ENCODE data around the gene GABRD. TPM values are rescaled to one million over a fixed set of nuclear protein-coding genes. Genes with fewer than 3 reads are reported as not detected.

GABRD gene, protein sequence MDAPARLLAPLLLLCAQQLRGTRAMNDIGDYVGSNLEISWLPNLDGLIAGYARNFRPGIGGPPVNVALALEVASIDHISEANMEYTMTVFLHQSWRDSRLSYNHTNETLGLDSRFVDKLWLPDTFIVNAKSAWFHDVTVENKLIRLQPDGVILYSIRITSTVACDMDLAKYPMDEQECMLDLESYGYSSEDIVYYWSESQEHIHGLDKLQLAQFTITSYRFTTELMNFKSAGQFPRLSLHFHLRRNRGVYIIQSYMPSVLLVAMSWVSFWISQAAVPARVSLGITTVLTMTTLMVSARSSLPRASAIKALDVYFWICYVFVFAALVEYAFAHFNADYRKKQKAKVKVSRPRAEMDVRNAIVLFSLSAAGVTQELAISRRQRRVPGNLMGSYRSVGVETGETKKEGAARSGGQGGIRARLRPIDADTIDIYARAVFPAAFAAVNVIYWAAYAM
- not detected for total RNA-seq

DNA sequence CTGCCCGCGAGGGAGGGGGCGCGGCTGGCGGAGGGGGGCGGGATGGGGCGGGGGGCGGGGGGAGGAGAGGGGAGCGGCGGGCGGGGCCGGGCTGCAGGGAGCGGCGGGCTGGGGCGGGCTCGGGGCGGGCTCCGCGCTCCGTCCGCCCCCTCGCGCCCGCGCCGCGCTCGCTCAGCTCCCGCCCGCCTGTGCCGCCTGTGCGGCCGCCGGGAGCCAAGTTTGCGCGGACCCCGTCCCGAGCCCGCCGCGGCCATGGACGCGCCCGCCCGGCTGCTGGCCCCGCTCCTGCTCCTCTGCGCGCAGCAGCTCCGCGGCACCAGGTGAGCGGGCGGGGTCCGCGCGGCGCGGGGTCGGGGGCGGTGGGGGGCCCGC, at the start of gene GABRD:
Gene GABRD (plus strand): TSS at position 174 of the 372 bp plus-strand sequence. CDS start 79 bp downstream, at position 253.
- no peak within 1 kb of the TSS for H3K4me3 ChIP-seq
- H3K27me3 ChIP-seq (replicated peaks; ENCODE audit: insufficient read depth): peaks cover 11% of the 10 kb centered on the region
- ATAC-seq (ENCODE audit: insufficient number of reproducible peaks, low FRiP score, low read depth) (no peak), DNase-seq (ENCODE audit: low spot score) (no peak)
- H3K4me1 ChIP-seq (ENCODE audit: control insufficient read depth in 1 of 2, low read depth in 2 of 2): no peaks in the 10 kb centered on the region
- no peaks in the 10 kb centered on the region for H3K36me3 ChIP-seq
- H3K9me3 ChIP-seq: no peaks in the 10 kb centered on the region
- TF ChIP-seq CTCF (IDR thresholded peaks at IDR 0.05): no peak
- H3K27ac ChIP-seq: peak within 1 kb of the TSS in 1 of 2 donors; percentile 7

GRCh38 chr1:1969505-1969900, 49.6 kb upstream of the GABRD start:
- no peak for TF ChIP-seq CTCF (IDR thresholded peaks at IDR 0.05)
- Histone ChIP-seq H3K27ac (no peak overlapping the region), H3K9me3 (no peaks in the 10 kb centered on the region), H3K4me1 (ENCODE audit: control insufficient read depth in 1 of 2, low read depth in 2 of 2) (no peaks in the 10 kb centered on the region), H3K36me3 (no peaks in the 10 kb centered on the region), H3K27me3 (replicated peaks; ENCODE audit: insufficient read depth) (no peaks in the 10 kb centered on the region), H3K4me3 (no peak overlapping the region)
- no peak for DNase-seq (ENCODE audit: low spot score)
- ATAC-seq (ENCODE audit: insufficient number of reproducible peaks, low FRiP score, low read depth): no peak

- ATAC-seq (ENCODE audit: insufficient number of reproducible peaks, low FRiP score, low read depth) (no peak), DNase-seq (ENCODE audit: low spot score) (no peak)
- Histone ChIP-seq H3K4me1 (ENCODE audit: control insufficient read depth in 1 of 2, low read depth in 2 of 2) (no peaks in the 10 kb centered on the region), H3K27me3 (replicated peaks; ENCODE audit: insufficient read depth) (no peaks in the 10 kb centered on the region), H3K27ac (no peak overlapping the region), H3K9me3 (no peaks in the 10 kb centered on the region), H3K36me3 (no peaks in the 10 kb centered on the region), H3K4me3 (no peak overlapping the region)
- no peak for TF ChIP-seq CTCF (IDR thresholded peaks at IDR 0.05)
These were observed 49.0 kb upstream of the GABRD start for GRCh38 chr1:1969953-1970716.

DNA sequence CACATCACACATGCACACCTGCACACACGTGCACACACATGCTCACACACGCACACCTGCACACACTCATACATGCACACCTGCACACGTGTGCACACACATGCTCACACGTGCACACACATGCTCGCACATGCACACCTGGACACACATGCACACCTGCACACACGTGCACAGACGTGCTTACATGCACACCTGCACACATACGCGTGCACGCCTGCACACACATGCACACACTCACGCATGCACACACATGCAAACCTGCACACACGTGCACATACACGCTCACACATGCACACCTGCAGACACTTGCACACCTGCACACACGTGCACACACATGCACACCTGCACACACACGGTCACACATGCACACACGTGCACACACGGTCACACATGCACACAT, 48.1 kb upstream of the GABRD start:
- Histone ChIP-seq H3K27me3 (replicated peaks; ENCODE audit: insufficient read depth) (no peaks in the 10 kb centered on the region), H3K4me1 (ENCODE audit: control insufficient read depth in 1 of 2, low read depth in 2 of 2) (no peaks in the 10 kb centered on the region), H3K4me3 (no peak overlapping the region), H3K9me3 (no peaks in the 10 kb centered on the region), H3K36me3 (no peaks in the 10 kb centered on the region), H3K27ac (no peak overlapping the region)
- DNase-seq (ENCODE audit: low spot score) (no peak), ATAC-seq (ENCODE audit: insufficient number of reproducible peaks, low FRiP score, low read depth) (no peak)
- no peak for TF ChIP-seq CTCF (IDR thresholded peaks at IDR 0.05)

GRCh38 chr1:1971688-1972087, 47.5 kb upstream of the GABRD start:
- no peaks in the 10 kb centered on the region for H3K4me1 ChIP-seq (ENCODE audit: control insufficient read depth in 1 of 2, low read depth in 2 of 2)
- no peaks in the 10 kb centered on the region for H3K27me3 ChIP-seq (replicated peaks; ENCODE audit: insufficient read depth)
- no peaks in the 10 kb centered on the region for H3K9me3 ChIP-seq
- H3K27ac ChIP-seq: no peak overlapping the region
- DNase-seq (ENCODE audit: low spot score) (no peak), ATAC-seq (ENCODE audit: insufficient number of reproducible peaks, low FRiP score, low read depth) (no peak)
- no peak for TF ChIP-seq CTCF (IDR thresholded peaks at IDR 0.05)
- no peak overlapping the region for H3K4me3 ChIP-seq
- no peaks in the 10 kb centered on the region for H3K36me3 ChIP-seq

All from thoracic aorta (tissue), 2 donors.